Stromal cell of bone marrow (primary cell): Measurements from ENCODE around the gene WNK2.
A peak's percentile ranks its signal among the peaks of the same experiment; 100 is the strongest.
"Not testable (repeated sequence)": the region's sequence is repeated elsewhere in the genome, so short reads cannot be mapped to it uniquely, and the experiment has no call there.

Source experiments
- DNase-seq: peaks from one replicate; pipeline ENCODE4 v3.0.0-alpha.2; 2012; ENCODE audit warnings: low read depth

Gene WNK2

GRCh38 chr9:93308158-93308602 is 124.2 kb downstream of the WNK2 start:
- no peak for DNase-seq

- no peak for DNase-seq
Measured at GRCh38 chr9:93308676-93309075, 124.7 kb downstream of the WNK2 start.

- DNase-seq = no peak
Measured at GRCh38 chr9:93309889-93310425, 126.0 kb downstream of the WNK2 start.

- no peak for DNase-seq
Measured at GRCh38 chr9:93315118-93315517, 131.2 kb downstream of the WNK2 start.

- DNase-seq = no peak
Measured at GRCh38 chr9:93315960-93316359, 132.0 kb downstream of the WNK2 start.

GRCh38 chr9:93316726-93317494 is 133.0 kb downstream of the WNK2 start:
- DNase-seq = no peak

GRCh38 chr9:93317495-93318094 is 133.7 kb downstream of the WNK2 start:
- DNase-seq = no peak

- no peak for DNase-seq
Measured at GRCh38 chr9:93318480-93318879, 134.5 kb downstream of the WNK2 start.

- no peak for DNase-seq
Measured at GRCh38 chr9:93319301-93319991, 135.5 kb downstream of the WNK2 start.

GRCh38 chr9:93319992-93320500 is 136.1 kb downstream of the WNK2 start:
- no peak for DNase-seq

- DNase-seq = no peak
Measured at GRCh38 chr9:93320591-93321219, 136.8 kb downstream of the WNK2 start.

GRCh38 chr9:93321220-93321610 is 137.3 kb downstream of the WNK2 start:
- no peak for DNase-seq

GRCh38 chr9:93323446-93323954 is 139.6 kb downstream of the WNK2 start:
- DNase-seq = not testable (repeated sequence)

GRCh38 chr9:93324191-93324834 is 140.4 kb downstream of the WNK2 start:
- no peak for DNase-seq

GRCh38 chr9:93325307-93326035 is 141.5 kb downstream of the WNK2 start:
- no peak for DNase-seq

GRCh38 chr9:93326056-93326455 is 142.1 kb downstream of the WNK2 start:
- DNase-seq = peak; percentile 11

- DNase-seq = no peak
Measured at GRCh38 chr9:93326654-93327053, 142.7 kb downstream of the WNK2 start.

- no peak for DNase-seq
Measured at GRCh38 chr9:93329629-93330280, 145.8 kb downstream of the WNK2 start.

GRCh38 chr9:93332317-93332716 is 148.4 kb downstream of the WNK2 start:
- DNase-seq = no peak

GRCh38 chr9:93336720-93337119 is 152.8 kb downstream of the WNK2 start:
- no peak for DNase-seq
